MG63 (cell line): ENCODE data around the gene MZT2B. TPM values are rescaled to one million over a fixed set of nuclear protein-coding genes. Genes with fewer than 3 reads are reported as not detected.
"Not testable (repeated sequence)": the region's sequence is repeated elsewhere in the genome, so short reads cannot be mapped to it uniquely, and the experiment has no call there.

Experiments
- DNase-seq: peaks from one replicate; pipeline ENCODE4 v3.0.0-alpha.2; 2020
- H3K27me3 ChIP-seq: fragments of 250-450 bp; sonication (Bioruptor Pico); 2 replicates; pipeline ENCODE4 v1.5.1; 2020; ENCODE audit warnings: mild to moderate bottlenecking, moderate library complexity
- H3K36me3 ChIP-seq: fragments of 250-450 bp; sonication (Bioruptor Pico); 2 replicates; pipeline ENCODE4 v1.5.1; 2020; ENCODE audit warnings: mild to moderate bottlenecking, moderate library complexity
- H3K4me3 ChIP-seq: fragments of 250-450 bp; sonication (Bioruptor Pico); 2 replicates; pipeline ENCODE4 v1.5.1; 2020; ENCODE audit warnings: mild to moderate bottlenecking, moderate library complexity
- H3K9me3 ChIP-seq: fragments of 250-450 bp; sonication (Bioruptor Pico); 2 replicates; pipeline ENCODE4 v1.5.1; 2020; ENCODE audit warnings: mild to moderate bottlenecking, moderate library complexity
- total RNA-seq: library from RNA; depleted of rRNA; stranded (reverse); fragments of >200 nt; shearing (Covaris generic); gene quantifications from 2 replicates; pipeline ENCODE4 v1.2.3, GENCODE V29; 2014; ENCODE audit warnings: low replicate concordance

MZT2B gene
- total RNA-seq, 1 experiment from 2014 or later, result 576 TPM

DNA sequence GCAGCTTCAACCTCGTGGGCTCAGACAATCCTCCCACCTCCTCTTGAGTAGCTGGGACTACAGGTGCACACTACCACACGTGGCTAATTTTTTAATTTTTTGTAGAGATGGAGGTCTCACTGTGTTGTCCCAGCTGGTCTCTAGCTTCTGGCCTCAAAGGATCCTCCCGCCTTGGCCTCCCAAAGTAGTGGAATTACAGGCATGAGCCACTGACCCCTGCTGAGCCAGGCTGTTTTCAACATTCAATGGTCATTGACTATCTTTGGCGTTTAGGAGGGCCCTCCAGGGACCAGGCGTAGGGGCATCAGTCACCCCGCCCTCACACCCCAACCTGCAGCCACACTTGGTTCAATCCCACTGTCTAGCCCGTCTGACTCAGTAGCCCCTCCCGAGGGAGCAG is 5.2 kb downstream of the MZT2B start:
- no peak for DNase-seq
- Histone ChIP-seq H3K9me3 (no peaks in the 10 kb centered on the region), H3K36me3 (peaks cover 23% of the 10 kb centered on the region), H3K27me3 (no peaks in the 10 kb centered on the region), H3K4me3 (no peak overlapping the region)

DNA sequence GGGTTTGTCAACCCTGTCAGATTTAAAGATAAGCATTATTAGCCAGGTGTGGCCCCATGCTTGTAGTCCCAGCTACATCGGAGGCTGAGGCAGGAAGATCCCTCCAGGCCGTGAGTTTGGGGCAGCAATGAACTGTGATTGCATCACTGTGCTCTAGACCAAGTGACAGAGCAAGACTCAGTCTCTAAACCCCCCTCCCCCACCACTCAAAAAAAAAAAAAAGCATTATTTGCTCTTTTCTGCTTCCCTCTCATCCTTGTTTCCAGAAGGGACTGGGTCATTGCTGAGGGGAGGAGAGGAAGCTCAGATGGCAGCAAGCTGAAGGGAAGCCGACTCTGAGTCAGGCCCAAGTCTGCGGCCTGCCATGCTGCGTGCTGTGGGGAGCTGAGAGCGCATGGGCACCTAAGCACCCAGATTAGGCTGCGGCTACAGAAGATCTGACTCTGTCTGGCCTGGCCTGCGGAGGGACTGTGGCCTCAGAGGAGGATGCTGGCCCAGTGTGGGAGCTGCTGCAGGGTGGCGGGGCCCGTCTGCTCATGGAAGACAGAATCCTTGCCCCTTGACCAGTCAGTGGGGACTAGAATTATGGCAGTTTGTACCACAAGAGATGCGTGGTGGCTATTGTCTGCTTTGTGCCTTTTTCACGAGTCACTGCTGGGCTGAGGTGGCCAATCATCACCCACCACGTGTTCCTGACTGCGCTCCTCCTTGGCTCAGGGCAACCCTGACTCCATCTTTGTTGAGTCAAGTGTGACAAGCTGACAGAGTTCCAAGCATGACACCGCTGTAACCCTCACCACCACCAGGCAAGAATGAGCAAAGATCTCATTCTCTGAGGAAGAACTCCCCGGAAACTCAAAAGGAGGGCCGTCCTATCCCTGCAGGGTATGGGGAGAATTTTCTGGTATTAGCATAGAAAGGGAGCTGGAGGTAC is 6.1 kb downstream of the MZT2B start:
- H3K36me3 ChIP-seq, result peaks cover 19% of the 10 kb centered on the region
- DNase-seq, H3K27me3 ChIP-seq, H3K4me3 ChIP-seq, H3K9me3 ChIP-seq: not testable (repeated sequence)

DNA sequence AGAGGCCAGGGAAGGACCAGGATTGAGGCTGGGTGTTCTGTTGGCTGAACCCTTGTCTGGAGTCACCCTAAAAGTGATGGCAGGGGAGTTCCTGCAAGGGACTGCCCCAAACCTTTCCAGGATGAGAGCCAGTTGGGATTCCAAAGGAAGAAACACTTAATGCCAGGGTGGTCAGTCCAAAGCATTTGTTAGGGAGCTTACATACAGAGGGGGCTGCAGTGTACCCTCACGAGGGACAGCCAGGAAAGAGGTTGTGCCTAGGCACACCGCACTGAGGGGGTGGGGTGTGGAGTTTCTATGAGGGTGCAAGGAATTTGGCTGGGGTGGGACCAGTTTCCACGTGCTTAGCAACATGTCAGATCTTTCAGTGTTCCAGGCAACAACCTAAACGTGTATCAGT is 6.9 kb downstream of the MZT2B start:
- H3K9me3 ChIP-seq, DNase-seq, H3K4me3 ChIP-seq, H3K27me3 ChIP-seq: not testable (repeated sequence)
- peaks cover 14% of the 10 kb centered on the region for H3K36me3 ChIP-seq

DNA sequence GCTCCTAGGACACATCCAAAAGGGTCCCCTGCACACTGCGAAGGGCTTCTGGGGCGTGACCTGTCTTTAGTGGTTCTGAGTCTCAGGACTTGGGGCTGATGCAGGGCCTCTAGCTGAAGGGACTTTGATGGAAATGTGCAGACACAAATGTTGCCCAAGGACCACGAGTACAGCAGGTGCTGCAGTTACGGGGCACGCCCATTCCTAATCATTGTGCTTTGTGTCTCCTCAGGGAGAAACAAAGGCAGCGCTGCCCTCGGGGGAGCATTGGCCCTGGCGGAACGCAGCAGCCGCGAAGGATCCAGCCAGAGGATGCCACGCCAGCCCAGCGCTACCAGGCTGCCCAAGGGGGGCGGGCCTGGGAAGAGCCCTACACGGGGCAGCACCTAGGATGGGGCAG is 8.2 kb downstream of the MZT2B start:
- peaks cover 7% of the 10 kb centered on the region for H3K36me3 ChIP-seq
- H3K4me3 ChIP-seq, result no peak overlapping the region
- DNase-seq, result no peak
- no peaks in the 10 kb centered on the region for H3K27me3 ChIP-seq
- H3K9me3 ChIP-seq, result no peaks in the 10 kb centered on the region

DNA sequence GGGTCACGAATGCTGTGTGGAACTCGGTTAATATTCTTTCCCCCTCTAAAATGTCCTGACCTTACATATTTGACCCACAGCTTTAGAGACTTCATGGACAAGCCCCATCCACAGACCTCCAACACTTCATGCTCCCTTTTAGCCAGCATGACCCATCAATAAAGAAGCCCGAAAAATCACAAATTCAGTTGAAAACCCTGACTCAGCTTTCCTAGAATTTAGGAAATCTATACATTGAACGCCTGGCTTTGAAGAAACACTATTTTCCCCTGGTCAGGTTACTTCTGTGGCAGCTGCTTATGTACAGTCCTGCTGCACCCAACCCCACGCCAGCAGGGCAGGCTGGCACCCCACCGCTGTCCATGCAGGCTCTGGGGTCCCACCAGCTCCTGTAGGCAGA is 9.3 kb downstream of the MZT2B start:
- H3K36me3 ChIP-seq, result not testable (repeated sequence)

DNA sequence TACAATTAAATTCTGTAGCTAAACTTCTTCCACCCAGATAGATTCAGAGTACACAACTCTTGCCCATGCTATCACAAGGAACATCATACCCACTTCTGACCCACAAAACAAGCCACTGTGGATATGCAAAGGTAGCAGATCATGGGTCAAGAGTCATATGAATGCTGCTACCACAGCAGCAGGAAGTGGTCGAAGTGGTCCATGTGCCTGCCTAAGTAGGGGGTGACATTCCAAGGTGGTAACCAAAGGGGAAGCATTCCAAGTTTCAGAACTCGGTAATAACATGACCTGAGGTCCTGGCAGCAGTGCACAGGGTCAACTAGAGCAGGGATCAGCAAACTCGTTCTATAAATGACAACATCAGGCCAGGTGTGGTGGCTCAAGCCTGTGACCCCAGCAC is 10.4 kb downstream of the MZT2B start:
- not testable (repeated sequence) for H3K4me3 ChIP-seq, DNase-seq, H3K36me3 ChIP-seq, H3K9me3 ChIP-seq, H3K27me3 ChIP-seq

More for the DNA sequence above, 9.3 kb downstream of the MZT2B start:
- DNase-seq, H3K4me3 ChIP-seq, H3K9me3 ChIP-seq, H3K27me3 ChIP-seq: not testable (repeated sequence)

DNA sequence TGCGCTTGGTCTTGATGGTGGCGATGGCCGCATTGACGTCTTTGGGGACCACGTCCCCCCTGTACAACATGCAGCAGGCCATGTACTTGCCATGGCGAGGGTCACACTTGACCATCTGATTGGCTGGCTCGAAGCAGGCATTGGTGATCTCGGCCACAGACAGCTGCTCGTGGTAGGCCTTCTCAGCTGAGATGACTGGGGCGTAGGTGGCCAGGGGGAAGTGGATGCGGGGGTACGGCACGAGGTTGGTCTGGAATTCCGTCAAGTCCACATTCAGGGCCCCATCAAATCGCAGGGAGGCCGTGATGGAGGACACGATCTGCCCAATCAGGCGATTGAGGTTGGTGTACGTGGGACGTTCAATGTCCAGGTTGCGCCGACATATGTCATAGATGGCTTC is 11.8 kb downstream of the MZT2B start:
- DNase-seq, H3K9me3 ChIP-seq, H3K36me3 ChIP-seq: not testable (repeated sequence)

DNA sequence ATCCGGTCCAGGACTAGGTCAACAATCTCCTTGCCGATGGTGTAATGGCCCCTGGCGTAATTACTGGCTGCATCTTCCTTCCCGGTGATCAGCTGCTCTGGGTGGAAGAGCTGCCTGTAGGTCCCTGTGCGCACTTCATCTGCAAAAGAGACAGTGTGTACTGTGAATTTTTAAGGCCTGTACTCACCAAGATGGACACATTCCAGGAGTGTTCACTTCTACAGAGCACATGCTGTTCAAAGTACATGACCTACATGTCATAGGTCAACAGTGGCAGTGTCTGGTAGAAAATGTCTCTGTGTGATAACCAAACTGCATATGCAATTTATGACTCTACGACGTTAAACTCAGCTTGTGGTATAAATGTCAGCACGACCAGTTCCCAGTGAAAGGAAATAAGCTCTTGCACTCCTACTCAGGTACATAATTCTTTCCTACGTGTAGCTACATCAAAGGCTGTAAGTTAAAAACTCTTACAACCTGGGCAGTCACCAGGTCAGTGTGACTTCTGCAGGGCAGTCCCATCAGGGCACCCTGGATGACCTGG is 13.1 kb downstream of the MZT2B start:
- DNase-seq, H3K9me3 ChIP-seq, H3K36me3 ChIP-seq, H3K4me3 ChIP-seq, H3K27me3 ChIP-seq: not testable (repeated sequence)

More for the DNA sequence above, 11.8 kb downstream of the MZT2B start:
- H3K27me3 ChIP-seq, H3K4me3 ChIP-seq: not testable (repeated sequence)

DNA sequence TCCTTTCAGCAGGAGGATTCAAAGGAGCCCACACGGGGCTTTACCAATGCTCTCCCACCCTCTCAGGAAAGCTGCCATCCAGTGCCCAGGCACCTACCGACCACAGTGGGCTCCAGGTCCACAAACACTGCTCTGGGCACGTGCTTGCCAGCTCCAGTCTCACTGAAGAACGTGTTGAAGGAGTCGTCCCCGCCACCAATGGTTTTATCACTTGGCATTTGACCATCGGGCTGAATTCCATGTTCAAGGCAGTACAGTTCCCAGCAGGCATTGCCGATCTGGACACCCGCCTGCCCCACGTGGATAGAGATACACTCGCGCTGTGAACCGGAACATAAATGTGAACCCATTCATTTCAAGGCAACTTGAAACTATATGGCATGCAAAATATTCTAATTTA is 14.0 kb downstream of the MZT2B start:
- not testable (repeated sequence) for H3K36me3 ChIP-seq, H3K4me3 ChIP-seq, H3K27me3 ChIP-seq, DNase-seq, H3K9me3 ChIP-seq

DNA sequence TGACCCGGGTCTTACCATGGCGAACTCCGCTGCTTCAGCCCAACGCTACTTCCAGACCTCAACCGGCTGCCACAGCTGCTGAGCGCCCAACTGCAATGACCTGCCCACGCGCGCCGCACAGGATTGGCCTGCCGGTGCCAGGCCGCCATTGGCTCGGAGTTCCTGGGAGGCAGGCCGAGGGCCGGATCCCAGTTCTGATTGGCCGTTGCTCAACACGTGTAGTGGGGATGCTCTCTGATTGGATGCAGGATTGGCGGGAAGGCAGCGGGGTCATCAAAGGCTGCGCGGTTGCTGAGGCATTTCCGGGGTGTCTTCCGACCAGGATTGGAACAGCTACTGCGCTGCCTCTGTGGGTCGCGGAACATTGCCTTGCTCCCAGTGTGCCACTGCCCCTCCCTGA is 16.3 kb downstream of the MZT2B start, which contains the start of gene TUBA3E:
Gene TUBA3E, minus strand, starts transcription at position 97 of the 400 bp plus-strand sequence. Its CDS starts 79 bp downstream, at position 18.
- Histone ChIP-seq H3K4me3 (no peak within 1 kb of the TSS), H3K36me3 (no peaks in the 10 kb centered on the region), H3K27me3 (no peaks in the 10 kb centered on the region), H3K9me3 (no peaks in the 10 kb centered on the region)
- no peak for DNase-seq

DNA sequence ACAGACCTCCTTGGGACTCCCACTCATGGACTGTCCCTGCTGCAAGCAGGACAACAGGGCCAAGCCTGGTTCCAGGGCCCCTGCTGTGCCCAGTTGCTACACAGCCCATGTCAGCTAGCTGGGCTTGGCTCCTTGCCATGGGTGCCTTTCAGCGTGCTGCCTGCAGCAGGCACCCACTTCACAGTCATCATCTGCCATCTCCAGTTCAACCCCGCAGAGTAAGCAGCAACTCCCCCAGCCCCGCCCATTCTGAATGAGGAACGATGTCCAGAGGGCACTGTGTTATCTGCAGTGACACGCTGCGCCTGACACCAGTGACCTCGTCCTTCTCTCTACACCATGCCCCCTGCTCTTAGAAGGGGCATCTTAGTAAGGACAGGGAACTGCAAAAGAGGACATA is 20.5 kb downstream of the MZT2B start:
- not testable (repeated sequence) for H3K27me3 ChIP-seq, H3K4me3 ChIP-seq, H3K9me3 ChIP-seq, DNase-seq, H3K36me3 ChIP-seq

DNA sequence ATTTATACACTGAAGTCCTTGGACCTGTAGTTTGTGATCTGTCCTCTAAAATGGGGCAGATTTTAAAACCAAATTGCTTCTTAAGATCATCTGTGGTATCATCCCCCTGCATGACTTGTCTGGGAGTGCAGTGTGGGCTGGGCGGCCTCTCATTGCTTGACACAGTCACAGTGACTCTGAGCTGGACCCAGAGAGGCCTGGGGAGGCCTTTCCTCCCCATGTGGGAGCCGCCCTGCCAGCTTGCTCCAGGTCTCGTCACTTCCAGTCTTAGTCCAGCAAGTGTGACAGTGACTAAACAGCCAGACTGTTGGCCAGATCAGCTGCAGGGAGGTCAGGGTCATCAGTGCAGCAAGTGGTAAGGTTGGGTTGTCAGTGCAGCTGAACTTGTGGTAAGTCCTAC is 21.1 kb downstream of the MZT2B start:
- H3K36me3 ChIP-seq, H3K4me3 ChIP-seq, H3K27me3 ChIP-seq, DNase-seq, H3K9me3 ChIP-seq: not testable (repeated sequence)

DNA sequence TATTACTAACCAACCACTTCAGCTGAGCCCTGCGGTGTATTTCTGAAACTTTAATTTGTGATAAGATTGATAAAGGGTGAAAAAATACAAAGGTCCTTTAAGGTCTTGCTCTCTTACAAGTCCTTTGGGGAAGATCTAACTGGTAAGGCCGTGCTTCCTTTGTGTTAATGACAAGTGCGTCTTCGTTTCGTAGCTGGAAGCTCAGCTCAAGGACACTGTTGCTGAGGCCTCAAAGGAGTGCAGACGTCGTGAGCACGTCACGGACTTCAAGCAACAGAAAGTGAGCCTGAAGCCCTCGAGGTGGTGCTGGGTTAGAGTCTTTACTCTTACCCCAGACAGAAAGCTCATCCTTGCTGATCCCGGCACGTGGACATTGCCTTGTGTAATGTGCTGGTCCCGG is 25.0 kb downstream of the MZT2B start:
- not testable (repeated sequence) for H3K27me3 ChIP-seq, H3K9me3 ChIP-seq, DNase-seq, H3K4me3 ChIP-seq, H3K36me3 ChIP-seq

DNA sequence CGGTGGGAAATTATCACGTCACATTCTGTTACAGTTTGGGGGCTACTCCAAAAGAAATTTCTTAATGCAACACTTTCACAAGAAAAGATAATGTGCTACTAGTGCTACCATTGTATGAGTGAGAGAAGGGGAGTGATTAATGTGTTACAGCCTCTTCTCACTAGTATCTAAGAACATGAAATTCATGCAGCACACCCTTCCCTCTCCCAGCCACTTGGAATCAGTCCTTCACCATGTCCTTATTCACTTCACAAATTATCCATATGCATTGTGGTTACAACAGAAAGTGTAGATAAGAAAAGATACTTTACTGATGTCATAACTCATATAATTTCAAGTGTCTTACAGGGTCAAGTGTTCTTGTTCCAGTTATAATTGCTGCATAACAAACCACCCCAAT is 37.1 kb downstream of the MZT2B start:
- not testable (repeated sequence) for H3K36me3 ChIP-seq, H3K4me3 ChIP-seq, H3K9me3 ChIP-seq, H3K27me3 ChIP-seq, DNase-seq

DNA sequence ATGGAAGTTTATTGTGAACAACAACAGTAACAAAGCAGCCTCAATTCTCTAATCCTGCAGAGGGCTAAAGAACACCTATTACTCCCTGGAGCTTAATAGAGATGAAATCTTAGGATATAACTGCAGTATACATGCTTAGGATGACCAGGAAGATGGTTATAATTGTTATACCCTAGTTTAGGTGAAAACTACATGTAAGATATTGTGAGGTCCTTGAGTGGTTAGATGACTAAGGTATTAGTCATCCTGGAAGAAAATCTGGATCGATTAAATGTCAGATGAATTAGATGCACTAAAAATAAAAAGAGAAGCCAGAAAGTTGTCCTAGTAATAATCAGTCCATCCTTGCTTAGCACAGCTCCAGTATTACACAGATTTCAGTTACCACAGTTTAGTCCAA is 38.4 kb downstream of the MZT2B start:
- not testable (repeated sequence) for H3K4me3 ChIP-seq, H3K27me3 ChIP-seq, DNase-seq, H3K9me3 ChIP-seq, H3K36me3 ChIP-seq

DNA sequence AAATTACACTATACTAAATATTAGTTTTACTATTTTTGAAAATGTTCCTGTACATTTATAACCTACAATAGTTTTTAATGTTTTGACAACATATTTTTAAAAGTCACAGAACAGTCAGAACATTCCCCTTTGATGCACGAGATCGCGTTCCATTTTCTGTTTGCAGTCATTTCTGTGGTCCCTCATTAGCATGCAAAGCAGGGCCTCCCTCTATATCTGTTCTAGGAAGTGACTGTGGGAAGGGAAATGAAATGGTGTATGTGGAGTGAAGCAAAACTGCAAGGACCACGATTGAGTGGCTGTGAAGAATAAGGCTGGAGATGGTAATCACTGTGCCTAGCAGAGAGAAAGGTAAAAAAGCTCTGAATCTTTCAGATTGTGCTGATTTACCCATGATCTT is 40.5 kb downstream of the MZT2B start:
- H3K4me3 ChIP-seq, result not testable (repeated sequence)

DNA sequence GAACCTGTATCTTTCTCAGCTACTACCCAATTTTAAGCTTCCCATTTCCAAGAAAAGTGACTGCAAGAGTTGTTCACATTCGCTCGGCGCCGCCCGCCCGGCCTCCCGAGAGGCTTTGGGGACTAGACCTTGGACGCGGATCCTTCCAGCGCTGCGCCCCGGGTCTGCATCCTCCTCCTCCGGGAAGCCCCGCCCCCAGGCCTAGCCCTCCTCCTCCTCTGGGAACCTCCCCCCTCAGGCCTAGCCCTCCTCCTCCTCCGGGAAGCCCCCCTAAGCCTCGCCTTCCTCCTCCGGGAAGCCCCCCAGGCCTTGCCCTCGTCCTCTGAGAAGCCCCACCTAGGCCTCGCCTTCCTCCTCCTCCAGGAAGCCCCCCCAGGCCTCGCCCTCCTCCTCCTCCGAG is 45.9 kb downstream of the MZT2B start:
- H3K36me3 ChIP-seq, DNase-seq, H3K4me3 ChIP-seq, H3K27me3 ChIP-seq, H3K9me3 ChIP-seq: not testable (repeated sequence)

More for the DNA sequence above, 40.5 kb downstream of the MZT2B start:
- not testable (repeated sequence) for H3K36me3 ChIP-seq, DNase-seq, H3K9me3 ChIP-seq, H3K27me3 ChIP-seq
